ENCODE measurements around the gene GPR135.

DNA sequence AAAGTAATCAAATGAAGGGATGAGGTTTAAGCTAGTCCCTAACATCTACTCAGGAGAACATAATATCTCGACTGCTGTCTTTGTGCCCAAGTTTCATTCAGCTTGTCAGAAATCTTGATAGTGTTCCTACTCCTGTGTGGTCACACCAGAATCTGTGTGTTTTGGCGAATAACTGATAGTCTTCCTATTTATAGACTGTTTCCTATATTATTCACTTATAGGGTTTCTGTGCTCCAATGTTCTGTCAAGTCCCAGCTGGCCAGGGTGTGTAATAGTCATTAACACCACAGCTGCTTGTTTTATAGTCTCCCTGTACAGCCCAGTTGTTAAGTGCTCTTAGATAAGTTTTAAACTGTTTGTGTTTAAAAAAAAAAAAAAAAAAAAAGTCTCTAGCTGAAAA is 45.9 kb downstream of the GPR135 start:
- no peak for TF ChIP-seq EZH2 (IDR thresholded peaks at IDR 0.05; ENCODE audit: low read length, missing control alignments)
- TF ChIP-seq, protein P1, sequence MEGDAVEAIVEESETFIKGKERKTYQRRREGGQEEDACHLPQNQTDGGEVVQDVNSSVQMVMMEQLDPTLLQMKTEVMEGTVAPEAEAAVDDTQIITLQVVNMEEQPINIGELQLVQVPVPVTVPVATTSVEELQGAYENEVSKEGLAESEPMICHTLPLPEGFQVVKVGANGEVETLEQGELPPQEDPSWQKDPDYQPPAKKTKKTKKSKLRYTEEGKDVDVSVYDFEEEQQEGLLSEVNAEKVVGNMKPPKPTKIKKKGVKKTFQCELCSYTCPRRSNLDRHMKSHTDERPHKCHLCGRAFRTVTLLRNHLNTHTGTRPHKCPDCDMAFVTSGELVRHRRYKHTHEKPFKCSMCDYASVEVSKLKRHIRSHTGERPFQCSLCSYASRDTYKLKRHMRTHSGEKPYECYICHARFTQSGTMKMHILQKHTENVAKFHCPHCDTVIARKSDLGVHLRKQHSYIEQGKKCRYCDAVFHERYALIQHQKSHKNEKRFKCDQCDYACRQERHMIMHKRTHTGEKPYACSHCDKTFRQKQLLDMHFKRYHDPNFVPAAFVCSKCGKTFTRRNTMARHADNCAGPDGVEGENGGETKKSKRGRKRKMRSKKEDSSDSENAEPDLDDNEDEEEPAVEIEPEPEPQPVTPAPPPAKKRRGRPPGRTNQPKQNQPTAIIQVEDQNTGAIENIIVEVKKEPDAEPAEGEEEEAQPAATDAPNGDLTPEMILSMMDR (conservative IDR thresholded peaks at IDR 0.05 in 1 of 2, IDR thresholded peaks at IDR 0.05 in 1 of 2; ENCODE audit: low read depth in 1 of 2, low read length in 2 of 2), result no peak
